ENCODE measurements around the gene NACC1. TPM values are rescaled to one million over a fixed set of nuclear protein-coding genes. Genes with fewer than 3 reads are reported as not detected.

The NACC1 gene
- total and polyA plus RNA-seq, 2 of the 8 experiments (the other 6 are each of a cell fraction or from before 2014, with no cell fraction given): 234 to 301 TPM

DNA sequence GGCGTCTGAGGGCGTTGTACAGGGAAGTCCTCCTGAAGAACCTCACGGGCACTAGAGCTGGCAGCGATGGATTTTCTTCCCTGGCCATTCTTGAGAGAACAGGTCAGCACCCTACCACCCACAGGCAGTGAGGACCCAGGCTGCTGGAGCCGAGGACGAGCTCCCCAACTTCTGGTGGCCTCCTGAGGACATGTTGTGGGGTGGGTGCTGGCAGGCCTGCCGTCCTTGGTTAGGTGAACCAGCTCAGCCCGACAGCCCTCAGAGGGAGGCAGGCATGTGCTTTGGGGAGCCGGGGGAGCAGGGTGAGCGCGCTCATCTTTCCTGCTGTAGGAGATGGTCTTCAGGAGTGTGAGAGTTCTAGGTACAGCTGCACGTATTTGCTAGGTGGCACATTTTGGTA, 30.8 kb upstream of the NACC1 start:
- H3K14ac ChIP-seq (ENCODE audit: insufficient read length): no peak overlapping the region
- CTCF ChIA-PET (ENCODE audit: partially characterized antibody): interaction anchor here (0.5 to 48.8 kb wide), 8 partner anchors 14 to 940 kb away, joined by 3 to 1145 read pairs (median 4); no protein-coding TSS in a partner anchor
- no peaks in the 10 kb centered on the region for H3K9me3 ChIP-seq (ENCODE audit: insufficient read depth in 2 of 2, low read depth in 1 of 2, low read length in 1 of 2)
- H4K91ac ChIP-seq (replicated peaks; ENCODE audit: insufficient read length, low read length): no peak overlapping the region
- H3K4ac ChIP-seq (replicated peaks; ENCODE audit: insufficient read length, low read depth, low read length): no peak overlapping the region
- H2BK120ac ChIP-seq (replicated peaks; ENCODE audit: low read depth, low read length): no peak overlapping the region
- H3K36me3 ChIP-seq (ENCODE audit: control insufficient read depth in 2 of 4, insufficient read depth in 4 of 4, low read length in 3 of 4): no peaks in the 10 kb centered on the region
- no peaks in the 10 kb centered on the region for H3K79me1 ChIP-seq (ENCODE audit: low read depth, low read length)
- no peak overlapping the region for H3K4me2 ChIP-seq (ENCODE audit: insufficient read depth in 1 of 2, low read depth in 2 of 2, low read length in 2 of 2)
- H2BK15ac ChIP-seq (ENCODE audit: low read length): peak overlapping the region; percentile 46; the same call in 1 of the 2 replicates
- H2AFZ ChIP-seq (ENCODE audit: low read length): no peak overlapping the region
- POLR2A ChIA-PET (ENCODE audit: partially characterized antibody): interaction anchor here (1.2 to 1.6 kb wide), 2 partner anchors 102 to 133 kb away, joined by 3 read pairs; no protein-coding TSS in a partner anchor
- H3K23me2 ChIP-seq (ENCODE audit: low read depth, low read length): no peaks in the 10 kb centered on the region
- H3K23ac ChIP-seq (ENCODE audit: insufficient read length): no peak overlapping the region
- no peak overlapping the region; the same call in 1 of the 2 replicates for H3K18ac ChIP-seq (ENCODE audit: extremely low read depth, low read length)
- H3K27me3 ChIP-seq (replicated peaks in 1 of 4; ENCODE audit: control insufficient read depth in 3 of 4, extremely low read depth in 1 of 4, insufficient read depth in 3 of 4, low read length in 3 of 4): peaks cover 0 to 25% (median 7%) of the 10 kb centered on the region in 4 experiments; a peak in 5 of 7 replicates
- no peak overlapping the region for H3K56ac ChIP-seq (replicated peaks; ENCODE audit: insufficient read length, low read depth, low read length)
- peak overlapping the region; percentile 43; the same call in 1 of the 2 replicates for H4K8ac ChIP-seq (ENCODE audit: extremely low read depth, insufficient read depth, low read length)
- DNase-seq (ENCODE audit: low read depth in 1 of 2, low spot score in 2 of 2) (no peak), FAIRE-seq (no peak)
- no peak overlapping the region for H2BK12ac ChIP-seq (ENCODE audit: low read depth, low read length)
- H2AK5ac ChIP-seq (ENCODE audit: low read depth, low read length): 0 out of 2 replicates have a peak overlapping the region, but pooled peaks have one; percentile 33
- no peak overlapping the region for H3K9ac ChIP-seq (replicated peaks in 1 of 4; ENCODE audit: extremely low read depth in 1 of 4, low read depth in 3 of 4, low read length in 3 of 4)
- 82% methylated on average over 12 of the region's 12 CpGs; no CpG with 5 or more reads in 1 of the 2 experiments for WGBS, 2 experiments (ENCODE audit: extremely low coverage in 1 of 2, insufficient coverage in 1 of 2, insufficient read length in 1 of 2, insufficient replicate concordance in 2 of 2, low coverage in 1 of 2, low lambda C conversion rate in 2 of 2, missing lambda C conversion rate in 1 of 2)
- H4K20me1 ChIP-seq (replicated peaks in 1 of 2; ENCODE audit: control insufficient read depth in 1 of 2, insufficient read depth in 2 of 2, low read length in 2 of 2): no peaks in the 10 kb centered on the region
- no peak overlapping the region for H2BK5ac ChIP-seq (ENCODE audit: low read depth, low read length)
- H4K5ac ChIP-seq (ENCODE audit: insufficient read length, low read depth, low read length): no peak overlapping the region
- H2BK20ac ChIP-seq (ENCODE audit: low read length): no peak overlapping the region
- peaks cover 5 to 15% (median 10%) of the 10 kb centered on the region in 4 experiments; a peak in 6 of 7 replicates for H3K4me1 ChIP-seq (replicated peaks in 1 of 4; ENCODE audit: control insufficient read depth in 3 of 4, insufficient read depth in 4 of 4, low read length in 3 of 4)
- no peaks in the 10 kb centered on the region for H3K79me2 ChIP-seq (ENCODE audit: control insufficient read depth in 1 of 2, insufficient read depth in 2 of 2, low read length in 2 of 2)
- H3K4me3 ChIP-seq (ENCODE audit: extremely low read depth in 1 of 4, insufficient read depth in 2 of 4, low read depth in 3 of 4, low read length in 4 of 4): no peak overlapping the region
- H3K27ac ChIP-seq (ENCODE audit: low read depth, low read length): no peak overlapping the region
- TF ChIP-seq HDAC6 (IDR thresholded peaks at IDR 0.05; ENCODE audit: low read depth, low read length): no peak
- TF ChIP-seq MAFK (IDR thresholded peaks at IDR 0.05; ENCODE audit: low read depth, low read length): no peak
- TF ChIP-seq SP2 (IDR thresholded peaks at IDR 0.05; ENCODE audit: low read length): no peak
- TF ChIP-seq BRCA1 (IDR thresholded peaks at IDR 0.05; ENCODE audit: low read depth, low read length): no peak
- no peak for TF ChIP-seq BACH1 (IDR thresholded peaks at IDR 0.05; ENCODE audit: low read length)
- TF ChIP-seq BCL11A (IDR thresholded peaks at IDR 0.05; ENCODE audit: low read depth in 2 of 2, low read length in 2 of 2): no peak
- TF ChIP-seq SUZ12 (IDR thresholded peaks at IDR 0.05; ENCODE audit: low read length): no peak
- no peak for TF ChIP-seq GABPA (IDR thresholded peaks at IDR 0.05; ENCODE audit: borderline replicate concordance, insufficient read depth, low read length)
- TF ChIP-seq CREB1 (IDR thresholded peaks at IDR 0.05): no peak
- no peak for TF ChIP-seq KDM5A (IDR thresholded peaks at IDR 0.05; ENCODE audit: low read length)
- TF ChIP-seq, protein P1, sequence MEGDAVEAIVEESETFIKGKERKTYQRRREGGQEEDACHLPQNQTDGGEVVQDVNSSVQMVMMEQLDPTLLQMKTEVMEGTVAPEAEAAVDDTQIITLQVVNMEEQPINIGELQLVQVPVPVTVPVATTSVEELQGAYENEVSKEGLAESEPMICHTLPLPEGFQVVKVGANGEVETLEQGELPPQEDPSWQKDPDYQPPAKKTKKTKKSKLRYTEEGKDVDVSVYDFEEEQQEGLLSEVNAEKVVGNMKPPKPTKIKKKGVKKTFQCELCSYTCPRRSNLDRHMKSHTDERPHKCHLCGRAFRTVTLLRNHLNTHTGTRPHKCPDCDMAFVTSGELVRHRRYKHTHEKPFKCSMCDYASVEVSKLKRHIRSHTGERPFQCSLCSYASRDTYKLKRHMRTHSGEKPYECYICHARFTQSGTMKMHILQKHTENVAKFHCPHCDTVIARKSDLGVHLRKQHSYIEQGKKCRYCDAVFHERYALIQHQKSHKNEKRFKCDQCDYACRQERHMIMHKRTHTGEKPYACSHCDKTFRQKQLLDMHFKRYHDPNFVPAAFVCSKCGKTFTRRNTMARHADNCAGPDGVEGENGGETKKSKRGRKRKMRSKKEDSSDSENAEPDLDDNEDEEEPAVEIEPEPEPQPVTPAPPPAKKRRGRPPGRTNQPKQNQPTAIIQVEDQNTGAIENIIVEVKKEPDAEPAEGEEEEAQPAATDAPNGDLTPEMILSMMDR (IDR thresholded peaks at IDR 0.05; ENCODE audit: control extremely low read depth in 1 of 3, insufficient read depth in 1 of 3, low read depth in 1 of 3, low read length in 3 of 3): no peak
- TF ChIP-seq, protein P2, sequence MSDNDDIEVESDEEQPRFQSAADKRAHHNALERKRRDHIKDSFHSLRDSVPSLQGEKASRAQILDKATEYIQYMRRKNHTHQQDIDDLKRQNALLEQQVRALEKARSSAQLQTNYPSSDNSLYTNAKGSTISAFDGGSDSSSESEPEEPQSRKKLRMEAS (IDR thresholded peaks at IDR 0.05): no peak

Data from H1 (cell line).